HG02678 (cell line): ENCODE measurements around the gene AFAP1.

Experiments used
- ATAC-seq: cut with Tn5 transposase; IDR thresholded peaks from one replicate; pipeline ENCODE4 v1.9.1; 2021; ENCODE audit warnings: mild to moderate bottlenecking, moderate library complexity; ENCODE audit not compliant: unreplicated experiment

The AFAP1 gene, protein sequence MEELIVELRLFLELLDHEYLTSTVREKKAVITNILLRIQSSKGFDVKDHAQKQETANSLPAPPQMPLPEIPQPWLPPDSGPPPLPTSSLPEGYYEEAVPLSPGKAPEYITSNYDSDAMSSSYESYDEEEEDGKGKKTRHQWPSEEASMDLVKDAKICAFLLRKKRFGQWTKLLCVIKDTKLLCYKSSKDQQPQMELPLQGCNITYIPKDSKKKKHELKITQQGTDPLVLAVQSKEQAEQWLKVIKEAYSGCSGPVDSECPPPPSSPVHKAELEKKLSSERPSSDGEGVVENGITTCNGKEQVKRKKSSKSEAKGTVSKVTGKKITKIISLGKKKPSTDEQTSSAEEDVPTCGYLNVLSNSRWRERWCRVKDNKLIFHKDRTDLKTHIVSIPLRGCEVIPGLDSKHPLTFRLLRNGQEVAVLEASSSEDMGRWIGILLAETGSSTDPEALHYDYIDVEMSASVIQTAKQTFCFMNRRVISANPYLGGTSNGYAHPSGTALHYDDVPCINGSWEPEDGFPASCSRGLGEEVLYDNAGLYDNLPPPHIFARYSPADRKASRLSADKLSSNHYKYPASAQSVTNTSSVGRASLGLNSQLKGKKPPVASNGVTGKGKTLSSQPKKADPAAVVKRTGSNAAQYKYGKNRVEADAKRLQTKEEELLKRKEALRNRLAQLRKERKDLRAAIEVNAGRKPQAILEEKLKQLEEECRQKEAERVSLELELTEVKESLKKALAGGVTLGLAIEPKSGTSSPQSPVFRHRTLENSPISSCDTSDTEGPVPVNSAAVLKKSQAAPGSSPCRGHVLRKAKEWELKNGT

DNA sequence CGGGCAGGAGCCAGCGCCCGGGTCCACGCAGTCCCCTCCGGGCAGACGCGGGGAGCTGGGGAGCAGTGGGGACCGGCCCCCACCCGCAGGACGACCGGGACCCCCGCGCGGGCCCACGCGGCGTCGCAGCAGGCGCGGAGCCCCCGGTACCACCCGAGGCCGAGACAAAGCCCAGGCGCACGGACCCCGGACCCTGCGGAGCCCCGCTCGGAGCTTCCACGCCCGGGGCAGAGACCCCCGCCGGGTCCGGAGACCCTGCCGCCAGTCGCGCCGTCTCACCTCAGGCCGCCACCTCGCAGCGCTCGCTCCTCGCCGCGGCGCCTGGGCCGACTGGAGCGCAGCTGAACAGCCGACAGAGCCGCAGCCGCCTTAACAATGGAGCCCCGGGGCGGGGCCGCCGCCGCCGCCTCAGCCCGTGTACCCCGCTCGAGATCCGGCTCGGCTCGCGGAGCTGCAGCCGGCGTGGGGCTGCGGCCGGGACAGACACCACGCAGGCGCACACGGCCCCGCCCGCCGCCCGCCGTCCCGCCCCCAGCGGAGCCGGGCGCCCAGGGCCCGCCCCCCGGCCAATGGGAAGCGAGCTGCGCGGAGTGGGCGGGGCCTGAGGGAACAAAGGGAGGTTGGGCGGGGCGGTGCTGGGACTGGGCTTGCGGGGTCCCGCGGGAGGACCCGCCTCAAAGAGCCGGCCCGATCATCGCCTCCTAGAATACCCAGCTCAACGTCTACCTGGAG is at the start of gene AFAP1:
Gene AFAP1, minus strand, starts transcription at position 485 of the 732 bp plus-strand sequence. CDS start 67,783 bp downstream, outside the sequence.
- ATAC-seq = peak; percentile 93

DNA sequence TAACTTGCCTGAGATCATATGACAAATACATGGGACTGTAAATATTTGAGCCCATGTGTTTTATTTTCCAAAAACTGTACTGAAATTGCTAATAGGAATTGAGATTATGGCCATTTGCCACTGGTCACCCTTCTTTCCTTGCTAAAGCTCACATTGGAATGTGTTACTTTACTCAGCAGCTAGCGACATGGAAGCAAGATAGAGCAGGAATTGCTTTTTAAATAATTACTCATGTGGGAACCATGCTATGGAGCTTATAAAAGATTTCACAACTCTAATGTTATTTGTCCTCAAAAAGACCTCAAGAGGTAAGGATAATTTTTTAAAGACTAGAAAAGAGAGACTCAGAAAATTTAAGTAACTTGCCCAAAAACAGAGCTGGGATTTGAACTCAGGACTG is 48.8 kb upstream of the AFAP1 start:
- no peak for ATAC-seq

DNA sequence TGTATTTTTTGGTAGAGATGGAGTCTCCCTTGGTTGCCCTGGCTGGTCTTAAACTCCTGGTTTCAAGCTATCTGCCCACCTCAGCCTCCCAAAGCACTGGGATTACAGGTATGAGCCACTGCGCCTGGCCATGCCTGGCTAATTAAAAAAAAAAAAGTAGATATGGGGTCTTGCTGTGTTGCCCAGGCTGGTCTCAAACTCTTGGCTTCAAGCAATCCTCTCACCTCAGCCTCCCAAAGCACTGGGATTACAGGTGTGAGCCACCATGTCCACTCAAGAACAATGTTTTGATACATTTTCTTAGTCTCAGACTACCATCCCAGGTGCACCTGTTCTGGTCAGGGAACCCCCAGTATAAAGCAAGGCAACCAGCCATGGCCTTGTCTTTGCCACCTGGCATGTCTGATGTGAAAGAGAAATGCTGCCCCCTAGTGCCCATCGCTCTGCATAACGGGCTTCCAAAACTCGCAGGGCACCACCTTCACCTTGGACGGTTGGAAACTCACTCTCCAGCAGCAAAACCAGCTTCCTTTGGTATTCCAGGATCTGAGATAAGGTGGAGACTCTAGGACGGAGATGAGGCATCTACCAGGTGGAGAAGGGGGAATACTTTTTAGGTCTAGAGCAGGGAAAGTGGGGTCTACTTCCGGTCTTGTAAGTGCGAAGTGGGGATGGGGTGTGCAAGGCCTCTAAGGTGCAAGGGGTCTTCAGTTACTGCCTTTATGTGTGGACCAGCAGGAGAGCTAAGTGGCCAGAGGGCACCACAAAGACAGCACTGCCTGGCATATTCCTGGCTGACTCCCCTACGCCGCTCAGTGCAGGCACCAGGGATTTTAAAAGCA is 47.7 kb upstream of the AFAP1 start:
- peak; percentile 73 for ATAC-seq

DNA sequence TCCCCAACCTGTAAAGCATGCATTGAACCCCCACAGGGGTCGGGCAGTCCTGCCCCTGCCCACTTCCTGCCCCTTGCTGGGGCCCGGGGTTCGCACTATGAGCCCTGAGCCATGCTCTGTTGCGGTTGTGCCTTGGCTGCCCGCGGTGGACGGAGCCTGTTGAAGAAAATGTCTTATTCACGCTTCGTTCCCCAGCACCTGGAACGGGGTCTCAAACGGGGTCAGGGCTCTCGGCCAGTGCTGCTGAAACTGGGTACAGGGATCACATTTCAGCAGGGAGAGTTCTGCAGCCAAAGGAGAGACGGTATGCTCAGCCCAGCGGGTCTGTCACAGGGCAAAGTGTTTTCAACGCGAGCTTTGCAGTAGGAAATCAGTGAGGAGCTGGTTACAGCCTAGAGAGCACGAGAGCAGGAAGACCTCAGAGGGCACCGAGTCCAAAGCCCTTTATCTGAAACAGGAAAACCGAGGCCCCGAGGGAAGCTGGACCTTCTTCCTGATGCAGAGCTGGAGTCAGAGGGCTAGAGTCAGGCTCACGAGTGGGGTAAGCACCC is 46.3 kb upstream of the AFAP1 start:
- no peak for ATAC-seq

DNA sequence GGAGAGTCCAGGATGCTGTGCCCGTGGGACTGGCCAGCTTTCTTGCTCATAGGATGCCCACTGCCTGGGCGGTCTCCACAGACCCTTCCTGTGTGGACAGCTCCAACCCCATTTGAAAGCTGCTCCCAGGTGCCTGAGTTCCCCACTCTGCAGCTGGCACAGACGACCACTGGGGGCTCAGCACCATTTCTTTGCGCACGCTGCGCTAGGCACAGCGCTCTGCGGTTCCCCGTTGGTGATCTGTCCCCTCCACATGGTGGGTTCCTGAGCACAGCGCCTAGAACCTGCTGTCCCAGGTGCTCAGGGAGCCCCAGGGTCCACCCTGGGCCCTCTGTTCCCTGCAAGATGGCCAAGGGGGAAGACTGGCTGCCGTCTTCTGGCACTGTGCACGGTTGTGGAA is 45.4 kb upstream of the AFAP1 start:
- no peak for ATAC-seq

DNA sequence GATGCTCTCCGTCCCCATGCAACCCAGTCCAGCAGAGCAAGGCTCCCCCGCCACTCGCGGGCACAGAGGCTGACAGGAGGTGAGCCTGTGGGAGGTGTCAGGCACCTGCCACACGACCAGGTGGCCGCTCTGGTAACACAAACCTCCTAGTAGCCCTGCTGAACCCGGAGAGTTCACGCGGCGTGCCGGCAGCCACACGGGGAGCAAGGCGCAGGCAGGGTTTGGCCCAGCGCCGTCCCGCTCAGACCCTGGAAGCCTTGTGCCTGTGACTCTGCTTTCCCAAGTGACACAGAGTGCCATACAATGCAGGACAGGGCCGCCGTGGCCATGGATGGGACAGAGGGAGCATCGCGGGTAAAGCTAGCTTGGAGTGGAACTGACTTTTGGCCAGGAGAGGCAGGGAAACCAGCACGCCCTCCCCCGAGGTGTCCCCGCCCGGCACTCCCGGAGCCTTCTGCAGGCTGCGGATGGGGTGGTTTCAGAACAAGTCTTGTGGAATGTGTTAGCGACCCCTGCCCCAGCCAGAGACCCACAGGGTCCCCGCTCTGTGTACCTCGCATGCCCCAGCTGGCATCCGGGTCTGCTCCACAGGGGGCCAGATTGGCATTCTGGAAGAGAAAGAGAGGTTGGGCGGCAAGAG is 44.7 kb upstream of the AFAP1 start:
- no peak for ATAC-seq

DNA sequence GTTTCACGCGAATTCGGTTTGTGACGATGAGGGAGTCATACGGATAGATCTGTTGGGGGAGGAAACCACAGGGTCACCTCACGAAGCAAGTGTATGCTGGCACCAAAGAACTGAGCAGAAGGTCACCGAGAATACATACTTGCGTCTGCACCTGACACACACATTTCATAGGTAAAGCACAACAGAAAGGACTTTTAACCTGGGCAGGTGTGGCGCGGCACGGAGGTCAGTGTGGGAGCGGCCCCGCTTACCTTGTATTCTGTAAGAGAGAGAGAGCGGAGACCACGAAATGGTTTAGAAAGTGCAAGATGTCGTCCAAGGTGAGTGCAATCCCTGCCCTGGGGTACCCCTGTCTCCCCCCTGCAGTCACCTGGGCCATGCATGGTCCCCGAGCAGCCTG is 43.6 kb upstream of the AFAP1 start:
- ATAC-seq = no peak

DNA sequence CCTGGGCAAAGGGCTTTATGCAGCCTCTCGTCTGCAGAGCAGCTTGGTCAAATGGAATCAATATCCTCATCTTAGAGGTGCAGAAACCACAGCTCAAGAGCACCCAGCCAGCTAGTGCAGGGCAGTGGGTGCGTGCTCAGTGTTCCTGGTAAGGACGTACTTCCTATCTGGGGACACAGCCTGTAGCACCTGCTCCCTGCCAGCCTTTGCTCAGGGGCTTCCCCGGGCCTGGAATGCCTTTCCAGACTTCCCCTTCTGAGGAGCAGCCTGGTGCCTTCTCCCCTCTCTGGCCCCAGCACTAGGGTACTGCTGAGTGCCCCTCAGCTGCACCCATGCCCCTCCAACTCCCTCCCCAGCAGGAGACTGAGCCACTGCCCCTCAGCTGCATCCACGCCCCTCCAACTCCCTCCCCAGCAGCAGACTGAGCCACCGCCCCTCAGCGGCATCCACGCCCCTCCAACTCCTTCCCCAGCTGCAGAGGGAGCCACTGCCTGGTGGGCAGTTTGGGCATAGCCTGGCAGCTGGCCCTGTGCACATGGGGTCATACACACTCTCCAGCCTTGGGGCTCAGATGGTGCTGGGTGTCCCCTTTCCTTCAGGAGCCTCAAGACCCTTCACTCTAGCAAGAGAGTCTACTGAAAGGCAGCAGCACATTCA is 42.2 kb upstream of the AFAP1 start:
- ATAC-seq = no peak

DNA sequence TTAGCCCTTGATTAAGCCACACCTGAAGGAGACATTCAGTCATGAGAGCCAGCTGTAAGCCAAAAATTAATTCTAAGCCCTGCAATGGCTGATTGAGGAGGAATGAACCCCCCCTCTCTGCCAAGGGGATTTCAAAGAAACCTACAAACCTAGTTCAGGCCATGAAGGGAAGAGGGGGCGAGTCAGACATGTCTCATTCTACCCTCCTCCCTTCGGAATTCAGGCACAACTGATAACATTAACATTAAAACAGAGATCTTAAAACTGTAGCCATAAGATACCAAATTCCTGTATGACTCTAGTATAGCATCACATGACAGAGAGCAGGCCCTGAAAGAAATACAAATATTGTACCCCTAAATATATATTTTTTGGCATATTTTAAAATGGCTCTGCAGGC is 40.4 kb upstream of the AFAP1 start:
- ATAC-seq = no peak

DNA sequence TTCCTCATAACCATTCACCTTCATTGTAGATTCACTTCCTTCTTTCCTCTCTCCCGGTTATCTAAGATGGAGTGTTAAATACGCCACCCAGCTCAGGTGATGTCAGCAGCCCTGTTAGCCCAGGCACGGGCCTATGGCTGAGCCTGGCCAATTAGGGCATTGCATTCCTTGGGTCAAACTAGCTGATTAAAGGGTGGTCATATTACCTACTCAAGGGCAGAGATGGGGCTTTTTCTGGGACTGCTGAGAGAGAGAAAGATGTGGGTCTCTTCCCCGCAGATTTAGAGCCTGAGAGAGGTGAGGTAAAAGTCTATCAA is 39.9 kb upstream of the AFAP1 start:
- no peak for ATAC-seq

DNA sequence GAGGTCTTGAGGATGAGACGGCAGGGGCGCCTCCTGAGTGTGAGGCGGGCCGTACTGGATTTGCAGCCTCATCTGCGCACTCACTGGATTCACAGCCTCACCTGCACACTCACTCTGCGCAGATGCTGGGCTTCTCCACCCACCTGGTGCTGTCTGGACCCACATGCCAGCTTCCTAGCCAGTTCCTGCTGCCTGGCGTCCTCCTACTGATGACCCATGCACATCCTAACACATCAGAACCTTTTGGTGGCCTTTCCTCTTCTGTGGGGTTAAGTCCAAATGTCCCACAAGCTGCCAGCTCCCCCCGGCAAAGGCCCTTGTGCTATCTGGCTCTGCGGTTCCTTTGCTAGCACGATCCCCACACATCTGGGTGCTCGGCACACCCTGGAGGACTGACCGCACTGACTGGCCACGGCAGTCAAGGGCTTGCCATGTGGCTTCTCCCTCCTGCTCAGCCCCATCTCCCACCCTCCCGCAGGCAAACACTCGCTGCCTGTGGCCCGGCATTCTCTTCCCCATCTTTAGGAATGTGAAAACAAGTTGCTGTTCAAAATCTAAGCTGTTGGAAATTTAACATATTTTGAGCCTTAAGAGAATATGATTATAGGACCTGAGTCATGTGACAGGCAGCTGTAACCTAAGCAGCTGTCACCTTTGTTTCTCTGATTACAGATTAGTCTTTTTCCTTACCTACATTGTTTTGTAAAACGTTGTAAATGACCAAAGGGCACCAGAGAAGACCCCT is 39.4 kb upstream of the AFAP1 start:
- ATAC-seq = no peak

DNA sequence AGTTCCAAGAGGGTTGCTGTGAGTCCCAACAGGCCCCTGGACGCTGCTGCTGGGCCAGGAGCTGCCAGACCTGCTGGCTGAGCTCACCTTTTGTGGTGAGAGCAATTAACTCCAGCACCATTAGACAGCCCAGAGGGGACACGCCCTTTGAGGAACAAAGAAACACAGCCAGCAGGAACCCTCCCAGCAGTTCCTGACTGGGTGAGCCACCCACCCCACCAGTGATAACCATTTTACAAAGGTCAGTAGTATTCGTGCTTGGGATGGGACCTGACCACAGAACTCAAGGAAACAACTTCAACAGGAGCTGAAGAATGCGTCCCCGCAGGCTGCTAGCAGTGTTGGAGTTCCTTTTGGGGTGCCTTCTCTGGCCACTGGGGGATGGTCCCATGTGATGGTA is 38.8 kb upstream of the AFAP1 start:
- no peak for ATAC-seq

DNA sequence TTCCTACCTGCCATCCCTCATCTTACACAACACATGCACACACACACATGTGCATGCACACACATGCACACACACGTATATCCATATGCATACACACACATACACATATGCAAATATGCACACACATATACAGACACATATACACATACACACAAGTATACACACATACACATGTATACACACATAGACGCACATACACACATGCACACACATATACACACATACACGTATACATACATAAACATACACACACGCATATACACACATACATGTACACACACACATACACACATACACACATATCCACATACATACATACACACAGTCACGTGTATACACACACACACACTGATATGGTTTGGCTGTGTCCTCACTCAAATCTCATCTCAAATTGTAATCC is 37.0 kb upstream of the AFAP1 start:
- ATAC-seq = no peak

DNA sequence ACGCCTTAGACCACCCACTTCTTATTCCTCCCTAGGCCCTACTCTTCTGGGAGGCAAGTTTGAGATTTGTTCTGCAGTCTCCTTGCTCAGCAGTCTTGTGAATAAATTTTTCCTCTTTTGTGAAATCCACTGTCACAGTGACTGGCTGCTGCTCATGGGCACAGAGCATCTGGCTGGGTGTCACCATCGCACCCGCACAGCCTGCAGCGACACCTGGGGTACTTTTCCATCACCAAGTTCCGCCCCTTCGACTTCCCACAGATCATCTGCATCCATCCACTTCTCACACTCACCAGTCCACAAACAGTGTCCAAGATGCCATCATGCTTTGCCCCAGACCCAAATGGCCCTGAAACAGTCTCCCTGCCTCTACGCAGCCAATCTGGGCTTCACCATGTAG is 36.4 kb upstream of the AFAP1 start:
- ATAC-seq = no peak

DNA sequence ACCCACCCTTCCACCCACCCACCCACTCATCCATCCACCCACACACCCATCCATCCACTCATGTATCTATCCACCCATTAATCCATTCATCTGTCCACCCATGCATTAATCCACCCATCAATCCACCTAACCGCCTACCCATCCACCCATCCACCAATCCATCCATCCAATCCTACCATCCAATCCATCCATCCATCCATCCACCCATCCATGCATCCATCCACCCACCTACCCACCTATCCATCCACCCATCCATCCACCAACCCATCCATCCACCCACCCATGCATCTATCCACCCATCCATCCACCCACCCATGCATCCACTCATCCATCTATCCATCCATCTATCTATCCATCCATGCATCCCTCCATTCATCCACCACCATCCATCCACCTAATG is 34.8 kb upstream of the AFAP1 start:
- ATAC-seq = no peak

DNA sequence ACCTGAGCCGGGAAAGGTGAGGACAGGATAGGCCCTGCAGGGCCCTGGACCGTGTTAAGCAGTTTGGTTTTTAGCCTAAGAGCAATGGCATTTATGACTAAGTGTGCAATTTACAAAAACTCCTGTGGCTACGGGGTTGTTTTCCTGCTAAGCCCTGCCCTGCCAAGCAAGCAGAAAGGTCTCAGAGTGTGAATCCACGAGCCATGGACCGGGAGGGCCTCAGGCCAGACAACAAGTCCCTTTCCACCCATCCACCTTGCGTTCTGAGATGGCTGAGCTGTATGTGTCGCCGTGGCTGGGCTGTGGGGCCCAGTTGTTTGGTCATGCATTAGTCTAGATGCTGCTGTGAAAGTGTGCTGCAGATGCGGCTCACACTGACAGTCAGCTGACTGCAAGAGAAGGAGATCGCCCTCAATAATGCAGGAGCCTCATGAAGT is 33.9 kb upstream of the AFAP1 start:
- ATAC-seq = no peak

DNA sequence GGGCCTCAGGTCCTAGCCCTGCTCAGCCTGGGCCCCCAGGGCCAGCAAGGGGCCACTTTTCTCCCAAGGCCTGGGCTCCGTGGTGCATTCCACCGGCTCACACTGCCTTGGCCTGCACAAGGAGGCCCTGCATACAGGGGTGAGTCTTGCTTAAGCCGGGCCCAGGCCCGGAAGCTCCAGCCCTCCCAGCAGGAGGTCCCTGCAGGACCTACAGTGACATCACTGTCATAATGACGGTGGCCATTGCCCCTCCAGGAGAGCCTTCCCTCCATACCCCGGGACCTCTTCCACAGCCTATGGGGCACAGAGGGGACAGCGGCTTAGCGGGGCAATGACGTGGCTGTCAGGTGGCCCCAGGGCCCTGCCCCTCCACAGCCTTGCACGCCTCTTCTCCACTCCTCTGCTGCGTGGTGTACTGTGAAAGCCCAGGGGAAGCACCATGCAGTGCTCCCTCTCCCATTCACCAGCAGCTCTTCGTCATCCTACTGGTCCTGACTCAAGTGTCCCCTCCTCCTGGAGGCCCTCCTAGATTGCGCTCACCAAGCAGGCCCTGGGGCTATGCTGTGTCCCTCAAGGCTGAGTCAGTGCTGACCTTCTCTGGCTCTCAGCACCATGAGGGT is 32.3 kb upstream of the AFAP1 start:
- no peak for ATAC-seq

DNA sequence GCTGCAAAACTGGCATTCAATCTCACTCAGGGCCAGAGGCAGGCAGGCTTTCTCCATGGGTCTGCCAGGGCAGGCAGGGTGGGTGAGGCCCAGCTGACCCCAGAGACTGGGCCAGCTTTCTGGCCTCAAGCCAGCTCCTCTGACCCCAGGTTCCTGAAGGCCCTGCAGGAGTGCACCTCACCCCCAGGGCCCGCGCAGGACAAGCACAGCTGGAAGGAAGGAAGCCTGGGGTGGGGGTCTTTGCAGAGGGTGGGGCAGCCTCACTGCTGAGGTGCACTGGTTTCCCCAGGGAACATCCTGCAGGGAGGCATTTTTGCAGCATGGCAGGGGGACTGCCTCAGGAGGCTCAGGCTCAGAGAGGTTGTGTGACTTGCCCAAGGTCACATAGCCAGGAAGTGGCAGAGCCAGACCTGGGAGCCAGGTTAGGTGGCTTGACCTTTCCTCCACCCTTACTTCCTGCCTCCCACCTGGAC is 31.5 kb upstream of the AFAP1 start:
- no peak for ATAC-seq
